HG03060 (cell line): ENCODE measurements around the gene CEP85L.

Source experiments
- ATAC-seq: cut with Tn5 transposase; IDR thresholded peaks from one replicate; pipeline ENCODE4 v1.9.1; 2021; ENCODE audit warnings: low read depth, moderate number of reproducible peaks; ENCODE audit not compliant: unreplicated experiment

CEP85L gene

GRCh38 chr6:118580585-118581419, 70.6 kb downstream of the CEP85L start:
- ATAC-seq, result no peak

- no peak for ATAC-seq
These were observed 71.6 kb downstream of the CEP85L start for GRCh38 chr6:118579786-118580185.

GRCh38 chr6:118578617-118579016, 72.8 kb downstream of the CEP85L start:
- no peak for ATAC-seq

GRCh38 chr6:118577972-118578371, 73.4 kb downstream of the CEP85L start:
- no peak for ATAC-seq

- no peak for ATAC-seq
These were observed 77.1 kb downstream of the CEP85L start for GRCh38 chr6:118574051-118574865.

GRCh38 chr6:118571121-118571520, 80.3 kb downstream of the CEP85L start:
- ATAC-seq, result no peak

GRCh38 chr6:118569498-118569897, 81.9 kb downstream of the CEP85L start:
- ATAC-seq, result no peak

GRCh38 chr6:118567974-118568373, 83.4 kb downstream of the CEP85L start:
- no peak for ATAC-seq

GRCh38 chr6:118565311-118565960, 86.0 kb downstream of the CEP85L start:
- peak; percentile 97 for ATAC-seq

GRCh38 chr6:118562959-118563358, 88.4 kb downstream of the CEP85L start:
- no peak for ATAC-seq

- ATAC-seq, result no peak
These were observed 89.1 kb downstream of the CEP85L start for GRCh38 chr6:118562248-118562647.

GRCh38 chr6:118559659-118560058, 91.7 kb downstream of the CEP85L start:
- ATAC-seq, result peak; percentile 62

- ATAC-seq, result no peak
These were observed 92.8 kb downstream of the CEP85L start for GRCh38 chr6:118558464-118559217.

- no peak for ATAC-seq
These were observed 96.7 kb downstream of the CEP85L start for GRCh38 chr6:118554698-118555097.

GRCh38 chr6:118553132-118553531, 98.3 kb downstream of the CEP85L start:
- no peak for ATAC-seq

GRCh38 chr6:118551063-118552053, 100.0 kb downstream of the CEP85L start:
- peak; percentile 65 for ATAC-seq

- ATAC-seq, result no peak
These were observed 102.8 kb downstream of the CEP85L start for GRCh38 chr6:118548613-118549012.

GRCh38 chr6:118548136-118548535, 103.3 kb downstream of the CEP85L start, which contains the start of gene PLN:
TSS of gene PLN (plus strand) at chr6:118548296. CDS start at chr6:118558922, 10,626 bp downstream.
- no peak for ATAC-seq

- no peak for ATAC-seq
These were observed 104.5 kb downstream of the CEP85L start for GRCh38 chr6:118546880-118547218.
